ENCODE results near the gene TSPAN32.
"Not testable (repeated sequence)": the region's sequence is repeated elsewhere in the genome, so short reads cannot be mapped to it uniquely, and the experiment has no call there.

TSPAN32 gene

DNA sequence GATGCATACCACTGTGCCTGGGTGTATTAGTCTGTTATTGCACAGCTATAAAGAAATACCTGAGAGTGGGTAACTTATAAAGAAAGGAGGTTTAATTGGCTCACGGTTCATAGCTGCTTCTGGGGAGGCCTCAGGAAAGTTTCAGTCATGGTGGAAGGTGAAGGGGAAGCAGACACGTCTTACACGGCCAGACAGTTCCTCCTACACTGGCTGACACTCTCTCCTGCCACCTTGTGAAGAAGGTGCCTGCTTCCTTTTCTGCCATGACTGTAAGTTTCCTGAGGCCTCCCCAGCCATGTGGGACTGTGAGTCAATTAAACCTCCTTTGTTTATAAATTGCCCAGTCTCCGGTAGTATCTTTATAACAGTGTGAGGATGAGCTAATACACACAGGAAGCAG is 41.7 kb downstream of the TSPAN32 start:
- no peak for DNase-seq

- DNase-seq: no peak
Measured at GRCh38 chr11:2345050-2345449, 43.2 kb downstream of the TSPAN32 start.

- DNase-seq: no peak
Measured at GRCh38 chr11:2346014-2346413, 44.2 kb downstream of the TSPAN32 start.

GRCh38 chr11:2346586-2347307 is 44.9 kb downstream of the TSPAN32 start:
- no peak for DNase-seq

- DNase-seq: no peak
Measured at GRCh38 chr11:2347308-2347830, 45.6 kb downstream of the TSPAN32 start.

- DNase-seq: no peak
Measured at GRCh38 chr11:2348986-2349385, 47.2 kb downstream of the TSPAN32 start.

GRCh38 chr11:2351701-2352100 is 49.9 kb downstream of the TSPAN32 start:
- DNase-seq: no peak

DNA sequence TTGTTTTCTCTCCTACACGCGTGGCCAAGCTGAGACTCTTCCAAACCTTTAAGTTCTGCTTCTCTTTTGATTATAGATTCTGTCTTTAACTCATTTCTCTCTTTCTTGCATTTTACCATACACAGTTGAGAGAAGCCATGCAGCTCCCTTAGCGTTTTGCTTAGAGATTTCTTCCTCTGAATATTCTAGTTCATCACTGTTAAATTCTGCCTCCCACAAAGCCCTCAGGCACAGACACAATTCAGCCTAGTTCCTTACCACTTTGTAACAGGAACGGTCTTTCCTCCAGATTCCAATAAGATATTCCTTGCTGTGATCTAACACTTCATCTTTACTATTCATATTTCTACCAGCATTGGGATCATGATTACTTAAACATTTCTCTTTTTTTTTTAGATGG is 50.6 kb downstream of the TSPAN32 start:
- DNase-seq: no peak

DNA sequence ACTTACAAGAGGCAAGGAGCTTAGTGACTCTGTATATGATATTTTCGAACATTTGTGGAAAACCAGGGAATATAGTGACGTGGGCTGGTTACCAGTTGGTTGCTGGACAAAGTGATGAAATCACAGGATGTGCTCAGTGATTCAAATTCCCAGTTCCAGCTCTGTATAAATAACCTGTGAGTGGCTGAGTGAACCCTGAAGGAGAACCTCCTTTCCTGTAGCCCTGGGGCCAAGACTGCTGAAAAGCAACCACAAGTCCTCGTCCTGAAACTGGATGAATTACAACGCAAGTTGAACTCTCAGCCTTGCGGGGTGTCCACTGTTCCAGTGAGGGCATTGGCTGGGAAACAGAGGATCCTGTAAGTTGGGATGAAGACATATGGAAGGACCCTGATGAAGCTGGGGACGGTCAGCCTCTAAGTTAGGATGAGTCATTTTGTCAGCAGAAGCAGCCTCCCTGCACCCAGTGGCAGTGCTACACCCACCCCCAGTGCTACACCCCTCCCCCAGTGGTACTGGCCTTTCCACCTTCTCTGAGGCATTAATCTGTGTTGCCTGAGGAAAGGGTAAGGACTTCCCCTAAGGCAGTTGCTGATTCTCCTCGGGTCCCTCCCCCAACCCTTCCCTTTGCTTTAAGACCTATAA is 53.3 kb downstream of the TSPAN32 start:
- no peak for DNase-seq

DNA sequence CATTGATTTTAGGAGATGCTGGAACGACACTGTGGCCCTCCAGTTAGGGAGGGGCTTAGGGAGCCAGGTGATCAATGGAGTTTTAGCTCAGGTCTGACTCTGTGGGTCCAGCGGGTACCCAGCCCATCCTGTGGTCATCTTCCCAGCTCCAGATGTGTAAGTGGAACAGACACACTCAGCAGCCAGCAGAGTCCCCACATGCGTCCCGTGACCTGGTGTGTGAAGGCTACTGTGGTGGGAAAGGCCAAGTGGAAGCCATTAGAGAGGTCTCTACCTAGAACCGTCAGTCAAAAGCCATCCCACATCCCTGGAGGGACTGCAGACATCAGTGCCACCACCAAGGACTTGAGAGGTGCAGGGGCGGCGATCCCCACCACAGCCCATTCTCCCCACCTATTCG is 55.4 kb downstream of the TSPAN32 start:
- no peak for DNase-seq

DNA sequence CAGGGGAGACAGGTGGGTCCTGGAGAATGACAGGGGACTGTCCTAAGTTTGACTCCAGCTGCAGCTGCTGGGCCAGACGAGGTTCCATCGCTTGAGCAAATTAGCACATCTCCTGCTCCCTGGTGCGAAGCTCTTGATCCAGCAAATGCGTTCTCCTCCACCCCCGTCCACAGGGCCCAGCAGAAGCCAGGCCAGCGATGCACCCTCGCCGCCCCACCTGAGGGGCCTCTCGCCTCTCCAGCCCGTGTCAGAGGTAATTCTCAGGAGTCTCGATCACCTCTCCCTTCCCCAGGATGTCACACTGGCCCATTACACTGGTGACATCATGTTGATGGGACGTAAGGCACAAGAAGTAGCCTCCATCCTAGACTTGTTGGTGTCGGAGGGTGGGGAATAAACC is 55.8 kb downstream of the TSPAN32 start:
- DNase-seq: not testable (repeated sequence)

DNA sequence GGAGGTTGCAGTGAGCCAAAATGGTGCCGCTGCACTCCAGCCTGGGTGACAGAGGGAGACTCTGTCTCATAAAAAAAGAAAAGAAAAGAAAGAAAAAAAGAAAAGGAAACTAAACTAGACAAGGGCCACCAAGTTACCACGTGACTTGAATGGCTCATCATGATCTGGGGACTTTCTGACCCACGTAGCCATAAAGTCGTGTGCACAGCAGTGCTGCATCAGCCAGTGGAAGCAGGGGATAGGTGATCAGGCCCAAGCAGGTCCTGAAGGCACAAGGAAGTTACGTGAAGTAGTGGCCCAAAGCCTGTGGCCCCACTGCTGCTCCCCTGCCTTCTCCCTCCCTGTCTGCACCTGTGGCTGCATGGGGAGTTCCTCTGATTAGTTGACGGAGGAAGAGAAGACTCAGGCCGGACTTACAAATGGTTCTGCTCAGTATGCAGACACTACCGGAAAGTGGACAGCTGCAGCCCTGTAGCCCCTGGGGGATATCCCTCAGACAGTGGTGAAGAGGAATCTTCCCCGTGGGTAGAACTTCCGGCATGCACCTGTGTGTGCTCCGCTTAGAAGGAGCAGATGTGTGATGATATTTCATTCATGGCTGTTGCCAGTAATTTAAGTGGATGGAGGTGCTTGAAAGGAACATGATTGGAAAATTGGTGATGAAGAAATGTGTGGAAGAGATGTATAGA is 57.1 kb downstream of the TSPAN32 start:
- DNase-seq: no peak

GRCh38 chr11:2359557-2359956 is 57.7 kb downstream of the TSPAN32 start:
- no peak for DNase-seq

- no peak for DNase-seq
Measured at GRCh38 chr11:2360081-2360642, 58.3 kb downstream of the TSPAN32 start.

DNA sequence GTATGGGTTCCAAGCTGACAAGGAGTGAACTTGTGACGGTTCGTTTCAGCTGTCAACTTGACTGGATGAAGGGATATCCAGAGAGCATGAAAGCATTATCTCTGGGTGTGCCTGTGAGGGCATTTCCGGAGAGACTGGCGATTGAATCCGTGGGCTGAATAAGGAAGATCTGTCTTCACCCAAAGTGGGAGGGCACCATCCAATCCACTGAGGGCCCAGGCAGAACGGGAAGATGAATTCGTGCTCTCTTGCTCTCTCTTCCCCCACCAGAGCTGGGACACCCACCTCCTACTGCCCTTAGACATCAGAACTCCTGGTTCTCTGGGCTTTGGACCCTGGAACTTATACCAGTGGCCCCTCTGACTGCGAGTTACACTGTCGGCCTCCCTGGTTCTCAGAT is 59.8 kb downstream of the TSPAN32 start:
- no peak for DNase-seq

DNA sequence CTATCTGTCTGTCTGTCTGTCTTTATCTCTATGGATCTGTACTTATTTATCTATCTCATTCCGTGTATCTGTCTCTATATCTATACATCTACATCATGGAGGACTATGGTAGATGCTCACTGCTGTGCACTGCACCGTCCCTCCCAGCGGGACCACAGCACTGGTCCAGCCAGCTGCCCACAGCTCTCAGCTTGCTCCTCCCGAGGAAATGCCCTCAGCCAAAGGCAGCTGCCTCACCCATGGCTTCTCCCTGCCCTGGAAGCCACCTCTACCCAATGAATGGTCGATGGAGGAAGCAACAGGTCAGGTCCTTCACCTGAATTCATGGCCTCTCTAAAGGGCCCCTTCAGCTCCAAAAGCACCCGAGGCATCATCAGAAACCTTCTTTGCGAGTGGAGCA is 60.6 kb downstream of the TSPAN32 start:
- no peak for DNase-seq

- DNase-seq: no peak
Measured at GRCh38 chr11:2363130-2363529, 61.3 kb downstream of the TSPAN32 start.

GRCh38 chr11:2363577-2364370 is 62.0 kb downstream of the TSPAN32 start:
- no peak for DNase-seq

DNA sequence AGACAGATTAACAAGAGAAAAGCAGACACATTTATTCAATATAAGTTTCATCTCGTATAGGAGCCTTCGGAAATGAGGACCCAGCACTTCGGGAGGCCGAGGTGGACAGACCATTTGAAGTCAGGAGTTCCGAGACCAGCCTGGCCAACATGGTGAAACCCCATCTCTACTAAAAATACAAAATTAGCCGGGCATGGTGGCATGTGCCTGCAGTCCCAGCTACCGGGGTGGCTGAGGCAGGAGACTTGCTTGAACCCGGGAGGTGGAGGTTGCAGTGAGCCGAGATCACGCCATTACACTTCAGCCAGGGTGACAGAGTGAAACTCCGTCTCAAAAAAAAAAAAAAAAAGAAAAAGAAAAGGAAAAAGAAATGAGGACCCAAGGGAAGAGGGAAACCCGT is 62.6 kb downstream of the TSPAN32 start:
- not testable (repeated sequence) for DNase-seq

DNA sequence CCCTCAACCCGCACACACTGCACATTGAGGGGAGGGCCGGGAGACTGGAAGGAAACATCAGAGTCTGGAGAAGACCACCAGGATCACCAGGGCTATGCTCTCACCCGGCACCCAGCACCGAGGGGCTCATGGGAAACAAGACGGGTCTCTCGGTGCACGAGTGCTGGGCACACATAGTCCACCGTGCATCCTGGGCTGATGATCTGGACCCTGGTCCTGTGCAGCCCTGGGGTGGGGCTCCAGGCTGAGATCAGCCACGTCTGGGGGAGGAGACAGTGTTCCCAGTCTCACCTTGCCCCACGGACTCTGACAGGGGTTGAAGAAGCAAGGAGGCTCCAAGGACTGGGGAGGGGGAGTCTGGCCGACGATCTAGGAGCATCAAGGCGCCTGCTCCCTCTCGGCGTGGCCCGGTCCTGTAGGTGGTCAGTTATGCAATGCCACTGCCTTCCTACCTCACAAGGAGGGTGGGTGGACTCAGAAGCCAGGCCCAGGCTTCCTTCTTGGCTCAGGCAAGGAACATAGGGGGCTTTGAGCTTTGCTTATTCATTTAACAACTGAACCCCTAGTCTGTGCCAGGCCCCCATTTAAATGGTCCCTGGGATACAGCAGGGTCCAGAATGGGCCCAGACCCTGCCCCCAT is 63.9 kb downstream of the TSPAN32 start:
- no peak for DNase-seq

GRCh38 chr11:2366276-2366675 is 64.5 kb downstream of the TSPAN32 start:
- no peak for DNase-seq

DNA sequence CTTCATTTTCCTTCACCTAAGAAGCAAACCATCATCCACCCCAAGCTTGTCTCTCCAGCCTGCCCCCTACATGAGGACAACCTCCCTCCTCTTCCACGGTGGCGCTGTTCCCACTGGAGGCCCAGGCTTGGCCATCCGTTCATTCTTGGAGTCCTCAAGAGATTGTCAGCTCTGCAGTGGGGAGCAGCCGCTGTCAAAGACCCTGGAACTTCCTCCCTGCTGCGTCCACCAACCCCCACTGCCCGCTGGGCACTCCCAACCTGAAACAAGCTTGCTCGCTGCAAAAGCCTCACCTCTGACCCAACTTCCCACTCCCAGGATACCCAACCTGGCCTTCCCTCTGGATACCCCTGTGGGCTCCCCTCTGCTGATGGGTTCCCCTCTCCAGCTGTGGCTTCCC is 64.9 kb downstream of the TSPAN32 start:
- DNase-seq: no peak

Measured in eye (tissue), 1 donor.